CD4-positive, alpha-beta T cell (primary cell): Measurements from ENCODE around the gene MYO1B. TPM values are rescaled to one million over a fixed set of nuclear protein-coding genes. Genes with fewer than 3 reads are reported as not detected.

Experiments
- ATAC-seq: fragments of 200-7000 bp; cut with Tn5 transposase; one replicate; pipeline ENCODE4 v1.10.0; 2022; ENCODE audit warnings: mild to moderate bottlenecking; ENCODE audit not compliant: poor library complexity
- CTCF ChIA-PET: fragments of 350-600 bp; sonication (Branson Sonifier 250); formaldehyde crosslinking; loops from one replicate; lab custom pipeline; 2021; ENCODE audit warnings: antibody characterized with exemption, inconsistent platforms; lab: Charles Lee
- POLR2A ChIA-PET: fragments of 350-600 bp; sonication (Branson Sonifier 250); formaldehyde crosslinking; loops from one replicate; lab custom pipeline; 2021; ENCODE audit warnings: antibody characterized with exemption, inconsistent platforms; lab: Charles Lee
- DNase-seq, 14 experiments: peaks; one replicate each; pipeline ENCODE4 v3.0.0-alpha.2; 2013 to 2020; ENCODE audit warnings: mixed read lengths in 2 of 14
- H3K27ac ChIP-seq, 2 donors: one replicate each; pipeline versions ENCODE4 v1.5.1 to v1.7.0; 2013; ENCODE audit warnings: low read length in 2 of 2, low read depth in 1 of 2, mild to moderate bottlenecking in 1 of 2
- H3K27me3 ChIP-seq, 2 experiments: 1 replicate in 1 of 2; 2 replicates in 1 of 2; pipeline versions ENCODE4 v1.6.1 to v1.7.0; 2013; ENCODE audit warnings: low read length in 2 of 2, control low read depth in 1 of 2, mild to moderate bottlenecking in 1 of 2, moderate library complexity in 1 of 2; ENCODE audit not compliant: insufficient read depth in 2 of 2, control insufficient read depth in 1 of 2
- H3K36me3 ChIP-seq: one replicate; pipeline ENCODE4 v1.6.1; 2013; ENCODE audit warnings: low read length, control low read depth; ENCODE audit not compliant: insufficient read depth
- H3K4me1 ChIP-seq: one replicate; pipeline ENCODE4 v1.6.1; 2013; ENCODE audit warnings: low read length, control low read depth; ENCODE audit not compliant: insufficient read depth
- H3K4me3 ChIP-seq: one replicate; pipeline ENCODE4 v1.5.1; 2013; ENCODE audit warnings: mild to moderate bottlenecking, low read length, moderate library complexity
- H3K9me3 ChIP-seq, 2 experiments: 1 replicate in 1 of 2; 2 replicates in 1 of 2; pipeline versions ENCODE4 v1.6.1 to v1.7.0; 2013; ENCODE audit warnings: low read length in 2 of 2, mild to moderate bottlenecking in 2 of 2, control low read depth in 1 of 2, moderate library complexity in 1 of 2; ENCODE audit not compliant: control insufficient read depth in 1 of 2, insufficient read depth in 1 of 2
- H3K27ac Mint-ChIP-seq: one replicate; pipeline ENCODE4 v1.8.0; 2020; ENCODE audit warnings: mixed read lengths
- H3K27me3 Mint-ChIP-seq: one replicate; pipeline ENCODE4 v1.8.0; 2021; ENCODE audit warnings: mixed read lengths
- H3K36me3 Mint-ChIP-seq: one replicate; pipeline ENCODE4 v1.8.0; 2021; ENCODE audit warnings: low read depth, mixed read lengths
- H3K4me1 Mint-ChIP-seq: one replicate; pipeline ENCODE4 v1.8.0; 2021; ENCODE audit warnings: low read depth, mixed read lengths
- H3K4me3 Mint-ChIP-seq: one replicate; pipeline ENCODE4 v1.8.0; 2020; ENCODE audit warnings: mild to moderate bottlenecking, mixed read lengths
- H3K9me3 Mint-ChIP-seq: one replicate; pipeline ENCODE4 v1.8.0; 2020; ENCODE audit warnings: mixed read lengths
- intact Hi-C, 2 experiments: fragments of 100-400 bp; cut with DNase I in 1 of 2; cut with micrococcal nuclease in 1 of 2; formaldehyde crosslinking; loops; one replicate each; pipeline versions ENCODE4 v1.15.1 to v1.9.0; 2023 to 2025; cut with DNase I, micrococcal nuclease
- total RNA-seq, 174 experiments: library from RNA in 2 of 174; stranded (reverse) in 2 of 174; gene quantifications; one replicate each; pipeline ENCODE4 v1.2.3 and lab custom pipeline; 2021 to 2026
- TF ChIP-seq, protein P1 (sequence below): fragments of 200-600 bp; IDR thresholded peaks from one replicate; pipeline ENCODE4 v1.8.0; 2022; ENCODE audit warnings: antibody characterized with exemption, mild to moderate bottlenecking

Gene MYO1B
- total RNA-seq, 2 experiments from 2014 or later: 0.98 to 1.3 TPM

DNA sequence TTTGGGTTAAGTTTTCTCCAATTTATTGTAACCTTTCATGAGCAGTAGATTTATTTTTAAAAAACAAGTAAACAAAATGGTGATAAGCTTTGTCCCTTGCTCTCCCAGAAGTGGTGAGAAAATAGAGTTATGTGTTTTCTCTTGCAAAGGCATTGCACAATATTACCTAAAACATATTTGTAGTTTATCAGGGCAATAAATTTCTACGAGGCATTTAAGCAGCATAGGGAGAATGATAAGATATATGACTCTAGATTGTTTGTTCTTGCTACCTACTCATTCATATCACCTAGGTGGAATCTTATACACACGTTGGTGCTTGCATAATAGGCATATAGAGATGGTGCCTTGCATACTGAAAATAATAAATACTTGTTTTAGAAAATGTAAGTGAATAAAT is 201.7 kb downstream of the MYO1B start:
- TF ChIP-seq, protein P1, sequence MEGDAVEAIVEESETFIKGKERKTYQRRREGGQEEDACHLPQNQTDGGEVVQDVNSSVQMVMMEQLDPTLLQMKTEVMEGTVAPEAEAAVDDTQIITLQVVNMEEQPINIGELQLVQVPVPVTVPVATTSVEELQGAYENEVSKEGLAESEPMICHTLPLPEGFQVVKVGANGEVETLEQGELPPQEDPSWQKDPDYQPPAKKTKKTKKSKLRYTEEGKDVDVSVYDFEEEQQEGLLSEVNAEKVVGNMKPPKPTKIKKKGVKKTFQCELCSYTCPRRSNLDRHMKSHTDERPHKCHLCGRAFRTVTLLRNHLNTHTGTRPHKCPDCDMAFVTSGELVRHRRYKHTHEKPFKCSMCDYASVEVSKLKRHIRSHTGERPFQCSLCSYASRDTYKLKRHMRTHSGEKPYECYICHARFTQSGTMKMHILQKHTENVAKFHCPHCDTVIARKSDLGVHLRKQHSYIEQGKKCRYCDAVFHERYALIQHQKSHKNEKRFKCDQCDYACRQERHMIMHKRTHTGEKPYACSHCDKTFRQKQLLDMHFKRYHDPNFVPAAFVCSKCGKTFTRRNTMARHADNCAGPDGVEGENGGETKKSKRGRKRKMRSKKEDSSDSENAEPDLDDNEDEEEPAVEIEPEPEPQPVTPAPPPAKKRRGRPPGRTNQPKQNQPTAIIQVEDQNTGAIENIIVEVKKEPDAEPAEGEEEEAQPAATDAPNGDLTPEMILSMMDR: no peak
- no peak overlapping the region for H3K4me3 ChIP-seq
- no peak for ATAC-seq
- peaks cover 0 to 6% of the 10 kb centered on the region in 2 experiments for H3K27me3 ChIP-seq
- intact Hi-C loops: no loop called here
- no peaks in the 10 kb centered on the region for H3K4me1 ChIP-seq
- POLR2A ChIA-PET: no interaction called here
- Mint-ChIP-seq H3K9me3 (no peaks in the 10 kb centered on the region), H3K4me3 (no peak overlapping the region), H3K27ac (no peak overlapping the region), H3K27me3 (peaks cover 15% of the 10 kb centered on the region), H3K36me3 (no peaks in the 10 kb centered on the region), H3K4me1 (no peaks in the 10 kb centered on the region)
- no peak for DNase-seq
- H3K27ac ChIP-seq: no peak overlapping the region
- H3K36me3 ChIP-seq: no peaks in the 10 kb centered on the region
- CTCF ChIA-PET: no interaction called here
- H3K9me3 ChIP-seq: no peaks in the 10 kb centered on the region

DNA sequence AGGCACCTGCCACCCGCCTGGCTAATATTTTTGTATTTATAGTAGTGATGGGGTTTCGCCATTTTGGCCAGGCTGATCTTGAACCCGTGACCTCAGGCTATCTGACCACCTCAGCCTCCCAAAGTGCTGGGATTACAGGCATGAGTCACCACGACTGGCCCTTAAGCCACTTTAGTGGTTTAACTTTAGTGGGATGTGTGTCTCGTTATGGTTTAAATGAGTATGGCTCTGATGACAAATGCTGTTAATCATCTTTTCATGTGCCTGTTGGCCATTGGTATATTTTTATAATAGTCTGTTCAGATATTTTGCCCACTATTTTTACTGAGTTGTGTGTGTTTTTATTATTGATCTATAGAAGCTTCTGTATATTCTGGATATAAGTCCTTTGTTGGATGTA is 205.9 kb downstream of the MYO1B start:
- no peak overlapping the region for H3K27ac Mint-ChIP-seq
- peaks cover 0 to 5% of the 10 kb centered on the region in 2 experiments for H3K27me3 ChIP-seq
- H3K4me1 ChIP-seq: no peaks in the 10 kb centered on the region
- H3K27me3 Mint-ChIP-seq: peaks cover 8% of the 10 kb centered on the region
- H3K9me3 ChIP-seq: no peaks in the 10 kb centered on the region
- ChIA-PET CTCF (no interaction called here), POLR2A (no interaction called here)
- no peaks in the 10 kb centered on the region for H3K36me3 ChIP-seq
- no peaks in the 10 kb centered on the region for H3K36me3 Mint-ChIP-seq
- no peak for DNase-seq
- no peak overlapping the region for H3K27ac ChIP-seq
- TF ChIP-seq, protein P1: no peak
- intact Hi-C loops: no loop called here
- H3K4me3 Mint-ChIP-seq: no peak overlapping the region
- no peak overlapping the region for H3K4me3 ChIP-seq
- H3K9me3 Mint-ChIP-seq: no peaks in the 10 kb centered on the region
- ATAC-seq: no peak
- H3K4me1 Mint-ChIP-seq: no peaks in the 10 kb centered on the region

DNA sequence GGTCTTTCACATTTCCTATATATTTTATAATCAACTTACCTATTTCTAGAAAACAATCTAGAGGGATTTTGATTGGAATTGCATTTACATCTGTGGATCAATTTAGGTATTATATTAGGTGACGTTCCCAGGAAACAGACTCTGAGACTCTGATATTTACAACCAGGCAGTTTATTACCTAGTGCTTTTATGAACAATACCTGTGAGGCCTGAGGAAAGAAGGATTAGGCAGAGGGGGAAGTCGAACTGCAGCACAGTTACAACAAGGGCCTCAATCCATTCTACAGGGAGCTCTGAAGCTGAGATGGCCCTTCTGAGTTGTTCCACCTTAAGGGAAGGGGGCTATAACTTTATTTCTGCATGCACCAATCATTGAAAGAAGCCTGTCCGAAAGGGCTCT is 206.9 kb downstream of the MYO1B start:
- H3K36me3 ChIP-seq: no peaks in the 10 kb centered on the region
- DNase-seq (no peak), ATAC-seq (no peak)
- no peaks in the 10 kb centered on the region for H3K9me3 ChIP-seq
- no peaks in the 10 kb centered on the region for H3K4me1 Mint-ChIP-seq
- no peak overlapping the region for H3K27ac ChIP-seq
- TF ChIP-seq, protein P1: no peak
- no peaks in the 10 kb centered on the region for H3K9me3 Mint-ChIP-seq
- H3K4me1 ChIP-seq: no peaks in the 10 kb centered on the region
- no peak overlapping the region for H3K27ac Mint-ChIP-seq
- no peak overlapping the region for H3K4me3 Mint-ChIP-seq
- H3K27me3 Mint-ChIP-seq: peaks cover 8% of the 10 kb centered on the region
- intact Hi-C loops: no loop called here
- no peak overlapping the region for H3K4me3 ChIP-seq
- H3K27me3 ChIP-seq: peaks cover 0 to 5% of the 10 kb centered on the region in 2 experiments
- ChIA-PET CTCF (no interaction called here), POLR2A (no interaction called here)
- no peaks in the 10 kb centered on the region for H3K36me3 Mint-ChIP-seq
